Erythroblast (primary cell): Measurements from ENCODE around the gene CPA4.

Experiments
- GATA1 ChIP-seq: IDR thresholded peaks from 2 replicates; pipeline ENCODE4 v1.6.1; 2011; ENCODE audit warnings: low read depth, mild to moderate bottlenecking, control low read depth, low read length, moderate library complexity
- POLR2A ChIP-seq: IDR thresholded peaks from 2 replicates; pipeline ENCODE4 v1.6.1; 2011; ENCODE audit warnings: mild to moderate bottlenecking, low read length

DNA sequence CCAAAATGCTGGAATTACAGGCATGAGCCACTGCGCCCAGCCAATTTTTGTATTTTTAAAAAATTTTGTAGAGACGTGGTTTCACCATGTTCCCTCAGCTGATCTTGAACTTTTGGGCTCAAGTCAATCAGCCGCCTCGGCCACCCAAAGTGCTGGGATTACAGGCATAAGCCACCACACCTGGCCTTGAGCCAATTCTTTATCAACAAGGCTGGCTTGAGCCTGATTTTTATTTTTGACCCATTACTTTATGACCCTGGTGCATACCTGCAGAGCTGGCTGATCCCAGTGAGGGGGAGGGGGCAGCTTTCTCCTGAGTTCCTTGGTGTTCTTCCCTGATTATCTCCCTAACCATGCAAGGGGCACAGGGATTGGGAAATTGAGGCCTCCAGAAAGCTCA lies 71.5 kb downstream of the CPA4 start:
- TF ChIP-seq POLR2A (no peak), GATA1 (no peak)
